ENCODE data around the gene ARHGEF1. TPM values are rescaled to one million over a fixed set of nuclear protein-coding genes. Genes with fewer than 3 reads are reported as not detected.
A peak's percentile ranks its signal among the peaks of the same experiment; 100 is the strongest.

The ARHGEF1 gene, protein sequence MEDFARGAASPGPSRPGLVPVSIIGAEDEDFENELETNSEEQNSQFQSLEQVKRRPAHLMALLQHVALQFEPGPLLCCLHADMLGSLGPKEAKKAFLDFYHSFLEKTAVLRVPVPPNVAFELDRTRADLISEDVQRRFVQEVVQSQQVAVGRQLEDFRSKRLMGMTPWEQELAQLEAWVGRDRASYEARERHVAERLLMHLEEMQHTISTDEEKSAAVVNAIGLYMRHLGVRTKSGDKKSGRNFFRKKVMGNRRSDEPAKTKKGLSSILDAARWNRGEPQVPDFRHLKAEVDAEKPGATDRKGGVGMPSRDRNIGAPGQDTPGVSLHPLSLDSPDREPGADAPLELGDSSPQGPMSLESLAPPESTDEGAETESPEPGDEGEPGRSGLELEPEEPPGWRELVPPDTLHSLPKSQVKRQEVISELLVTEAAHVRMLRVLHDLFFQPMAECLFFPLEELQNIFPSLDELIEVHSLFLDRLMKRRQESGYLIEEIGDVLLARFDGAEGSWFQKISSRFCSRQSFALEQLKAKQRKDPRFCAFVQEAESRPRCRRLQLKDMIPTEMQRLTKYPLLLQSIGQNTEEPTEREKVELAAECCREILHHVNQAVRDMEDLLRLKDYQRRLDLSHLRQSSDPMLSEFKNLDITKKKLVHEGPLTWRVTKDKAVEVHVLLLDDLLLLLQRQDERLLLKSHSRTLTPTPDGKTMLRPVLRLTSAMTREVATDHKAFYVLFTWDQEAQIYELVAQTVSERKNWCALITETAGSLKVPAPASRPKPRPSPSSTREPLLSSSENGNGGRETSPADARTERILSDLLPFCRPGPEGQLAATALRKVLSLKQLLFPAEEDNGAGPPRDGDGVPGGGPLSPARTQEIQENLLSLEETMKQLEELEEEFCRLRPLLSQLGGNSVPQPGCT
- 35.0 and 38.3 TPM in 2 replicates for total RNA-seq

DNA sequence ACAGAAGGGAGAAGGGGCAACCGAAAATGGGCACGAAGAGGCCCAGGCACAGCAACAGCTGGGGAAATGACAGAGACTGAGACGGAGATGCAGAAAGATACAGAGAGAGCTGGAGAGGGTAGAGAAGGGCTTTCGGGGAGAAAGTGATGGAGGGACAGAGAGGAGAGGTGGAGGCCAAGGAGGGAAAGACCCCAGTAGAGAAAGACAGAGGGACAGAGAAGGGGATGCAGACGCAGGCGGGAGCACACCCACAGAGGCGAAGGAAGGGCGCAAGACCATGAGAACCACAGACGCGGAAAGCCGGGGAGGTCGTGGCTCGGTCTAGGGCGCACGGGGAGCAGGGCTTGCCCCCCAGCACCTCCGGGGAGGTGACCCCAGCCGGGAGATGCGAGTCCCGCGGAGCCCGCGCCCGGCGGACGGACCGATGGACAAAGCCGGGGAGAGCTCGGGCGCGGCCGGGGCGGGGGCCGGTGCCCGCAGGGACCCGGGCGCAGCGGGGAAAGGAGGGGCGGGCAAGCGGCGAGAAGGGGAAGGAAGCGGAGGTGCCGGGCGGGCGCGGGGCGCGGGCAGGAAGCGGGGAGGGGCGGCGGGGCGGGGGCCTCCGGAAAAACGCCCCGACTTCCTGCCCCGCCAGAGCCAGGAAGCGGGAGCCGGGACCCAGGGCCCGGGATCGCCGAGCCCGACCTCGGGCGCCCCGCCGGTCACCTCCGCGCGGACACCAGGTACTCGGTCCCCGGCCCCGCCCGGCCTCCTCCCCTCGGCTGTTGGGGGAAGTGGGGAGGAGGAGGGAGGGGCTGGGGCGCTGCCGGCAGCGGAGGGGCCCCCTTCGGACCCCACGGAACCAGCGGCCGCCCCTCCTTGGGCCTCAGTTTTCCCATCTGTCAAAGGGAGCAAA is at the start of gene ARHGEF1:
Gene ARHGEF1 (plus strand): TSS at position 617 of the 895 bp plus-strand sequence. CDS start 4,899 bp downstream, outside the sequence.
- TF ChIP-seq, protein P1, sequence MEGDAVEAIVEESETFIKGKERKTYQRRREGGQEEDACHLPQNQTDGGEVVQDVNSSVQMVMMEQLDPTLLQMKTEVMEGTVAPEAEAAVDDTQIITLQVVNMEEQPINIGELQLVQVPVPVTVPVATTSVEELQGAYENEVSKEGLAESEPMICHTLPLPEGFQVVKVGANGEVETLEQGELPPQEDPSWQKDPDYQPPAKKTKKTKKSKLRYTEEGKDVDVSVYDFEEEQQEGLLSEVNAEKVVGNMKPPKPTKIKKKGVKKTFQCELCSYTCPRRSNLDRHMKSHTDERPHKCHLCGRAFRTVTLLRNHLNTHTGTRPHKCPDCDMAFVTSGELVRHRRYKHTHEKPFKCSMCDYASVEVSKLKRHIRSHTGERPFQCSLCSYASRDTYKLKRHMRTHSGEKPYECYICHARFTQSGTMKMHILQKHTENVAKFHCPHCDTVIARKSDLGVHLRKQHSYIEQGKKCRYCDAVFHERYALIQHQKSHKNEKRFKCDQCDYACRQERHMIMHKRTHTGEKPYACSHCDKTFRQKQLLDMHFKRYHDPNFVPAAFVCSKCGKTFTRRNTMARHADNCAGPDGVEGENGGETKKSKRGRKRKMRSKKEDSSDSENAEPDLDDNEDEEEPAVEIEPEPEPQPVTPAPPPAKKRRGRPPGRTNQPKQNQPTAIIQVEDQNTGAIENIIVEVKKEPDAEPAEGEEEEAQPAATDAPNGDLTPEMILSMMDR (IDR thresholded peaks at IDR 0.05; ENCODE audit: insufficient read depth, low read depth, low read length), result no peak
- peak; percentile 33 for DNase-seq (ENCODE audit: low read depth)

DNA sequence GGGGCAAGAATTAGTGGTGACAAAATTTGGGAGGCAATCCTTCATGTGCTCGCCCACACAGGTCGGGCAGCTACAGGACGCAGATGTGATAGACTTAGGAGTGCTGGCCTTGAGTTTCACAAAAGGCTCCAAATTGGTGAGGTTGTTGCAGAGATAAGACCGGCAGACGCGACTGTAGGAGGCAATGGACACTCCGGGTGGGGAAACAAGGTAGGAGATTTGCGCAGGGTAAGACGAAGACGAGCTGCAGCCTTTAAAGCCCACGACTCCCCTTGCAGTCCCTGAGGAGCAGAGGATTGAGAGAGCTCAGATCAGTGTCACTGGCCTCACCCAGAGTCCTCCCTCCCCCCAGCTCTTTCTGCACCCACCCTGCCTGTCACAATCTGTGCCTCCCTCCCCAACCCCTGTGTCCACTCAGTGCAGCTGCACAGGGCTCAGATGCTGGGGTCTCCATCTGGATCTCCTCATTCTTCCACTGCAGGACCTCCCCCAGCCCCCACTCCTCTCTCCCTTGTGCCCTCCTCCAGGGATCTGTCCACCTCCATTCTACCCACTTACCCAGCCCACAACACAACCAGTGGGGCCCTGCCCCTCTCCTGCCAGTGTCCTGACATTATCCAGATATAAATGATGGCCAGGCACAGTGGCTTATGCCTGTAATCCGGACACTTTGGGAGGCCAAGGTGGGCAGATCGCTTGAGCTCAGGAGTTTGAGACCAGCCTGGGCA is 44.8 kb upstream of the ARHGEF1 start:
- DNase-seq (ENCODE audit: low read depth), result no peak
- no peak overlapping the region for H3K4me3 ChIP-seq (ENCODE audit: low read depth, low read length)
- TF ChIP-seq, protein P1 (IDR thresholded peaks at IDR 0.05; ENCODE audit: insufficient read depth, low read depth, low read length), result no peak

More for the DNA sequence above, at the start of gene ARHGEF1:
- peak within 1 kb of the TSS; percentile 66 for H3K4me3 ChIP-seq (ENCODE audit: low read depth, low read length)

DNA sequence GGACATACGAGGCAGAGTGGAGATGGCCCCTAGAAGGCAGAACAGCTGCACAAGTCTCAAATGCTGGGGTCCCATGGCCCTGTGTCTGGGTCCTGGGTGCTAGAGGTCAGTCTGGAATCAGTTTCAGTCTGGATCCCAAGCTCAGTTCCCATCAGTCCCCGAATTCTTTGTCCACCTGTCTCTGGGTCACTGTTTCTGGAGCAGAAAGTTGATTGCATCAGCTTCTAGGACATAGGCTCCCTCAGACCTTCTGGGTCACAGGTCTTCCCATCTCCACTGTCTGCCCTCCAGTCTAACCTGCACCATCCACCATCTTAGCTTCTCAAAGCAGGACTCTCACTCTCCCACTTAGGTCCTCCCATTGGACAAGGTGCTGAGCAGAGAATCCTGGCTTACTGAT is 43.8 kb upstream of the ARHGEF1 start:
- H3K4me3 ChIP-seq (ENCODE audit: low read depth, low read length), result no peak overlapping the region
- TF ChIP-seq, protein P1 (IDR thresholded peaks at IDR 0.05; ENCODE audit: insufficient read depth, low read depth, low read length), result no peak
- no peak for DNase-seq (ENCODE audit: low read depth)

DNA sequence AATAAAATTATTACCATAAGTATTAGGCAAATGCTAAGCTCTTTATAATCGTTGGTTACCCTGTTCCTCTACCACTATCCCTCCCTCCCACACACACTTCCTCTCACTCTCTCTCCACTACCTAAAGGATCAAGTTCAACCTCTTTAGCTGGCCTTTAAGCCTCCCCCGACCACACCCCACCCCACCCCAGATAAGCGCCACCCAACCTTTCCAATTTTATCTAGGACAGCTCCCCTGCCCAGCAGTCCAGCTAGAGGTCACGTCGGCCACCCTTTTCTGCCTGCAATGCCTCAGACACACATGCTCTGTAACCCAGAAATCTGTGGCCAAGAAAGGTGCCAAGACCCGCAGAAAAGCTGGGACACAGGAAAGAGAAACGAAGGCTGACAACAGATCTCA is 39.6 kb upstream of the ARHGEF1 start:
- H3K4me3 ChIP-seq (ENCODE audit: low read depth, low read length), result no peak overlapping the region
- DNase-seq (ENCODE audit: low read depth), result no peak
- TF ChIP-seq, protein P1 (IDR thresholded peaks at IDR 0.05; ENCODE audit: insufficient read depth, low read depth, low read length), result no peak

DNA sequence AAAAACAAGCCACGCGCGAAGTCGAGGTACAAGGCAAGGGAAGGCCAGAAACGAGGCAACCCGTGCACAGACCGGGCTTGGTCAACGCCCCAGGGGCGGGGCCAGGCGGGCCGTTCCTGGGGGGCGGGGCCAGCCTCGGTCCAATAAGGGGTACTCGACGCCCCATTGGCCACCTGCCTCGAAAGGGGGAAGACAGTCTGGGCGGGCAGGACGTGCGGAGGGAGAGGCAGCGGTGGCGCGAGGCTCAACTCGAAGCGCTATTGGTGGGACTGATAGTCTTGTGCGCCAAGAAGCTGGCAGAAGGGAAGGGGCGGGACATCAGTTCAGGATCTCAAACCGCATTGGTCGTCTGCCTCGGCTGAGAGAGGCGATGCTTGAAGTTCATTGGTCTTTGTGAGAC is 38.4 kb upstream of the ARHGEF1 start, which contains the start of gene LYPD4:
Gene LYPD4 (minus strand): TSS at position 83 of the 400 bp plus-strand sequence. CDS start 5,398 bp downstream, outside the sequence.
- TF ChIP-seq, protein P1 (IDR thresholded peaks at IDR 0.05; ENCODE audit: insufficient read depth, low read depth, low read length), result no peak
- DNase-seq (ENCODE audit: low read depth), result no peak
- no peak within 1 kb of the TSS for H3K4me3 ChIP-seq (ENCODE audit: low read depth, low read length)

DNA sequence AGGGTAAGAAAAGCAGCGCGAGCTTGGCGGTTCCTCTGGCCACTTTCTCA is 38.2 kb upstream of the ARHGEF1 start, which contains the start of gene DMRTC2:
Gene DMRTC2 (plus strand): TSS at position 42 of the 50 bp plus-strand sequence. CDS start 2,387 bp downstream, outside the sequence.
- TF ChIP-seq, protein P1 (IDR thresholded peaks at IDR 0.05; ENCODE audit: insufficient read depth, low read depth, low read length), result no peak
- DNase-seq (ENCODE audit: low read depth), result no peak
- H3K4me3 ChIP-seq (ENCODE audit: low read depth, low read length), result no peak within 1 kb of the TSS

All from fibroblast of villous mesenchyme (primary cell).